Kidney glomerular epithelial cell (primary cell): ENCODE data around the gene HTR7.
"Not testable (repeated sequence)": the region's sequence is repeated elsewhere in the genome, so short reads cannot be mapped to it uniquely, and the experiment has no call there.

Experiments used
- DNase-seq: peaks from one replicate; lab custom pipeline; 2025; lab: John Stamatoyannopoulos, UW

The HTR7 gene

DNA sequence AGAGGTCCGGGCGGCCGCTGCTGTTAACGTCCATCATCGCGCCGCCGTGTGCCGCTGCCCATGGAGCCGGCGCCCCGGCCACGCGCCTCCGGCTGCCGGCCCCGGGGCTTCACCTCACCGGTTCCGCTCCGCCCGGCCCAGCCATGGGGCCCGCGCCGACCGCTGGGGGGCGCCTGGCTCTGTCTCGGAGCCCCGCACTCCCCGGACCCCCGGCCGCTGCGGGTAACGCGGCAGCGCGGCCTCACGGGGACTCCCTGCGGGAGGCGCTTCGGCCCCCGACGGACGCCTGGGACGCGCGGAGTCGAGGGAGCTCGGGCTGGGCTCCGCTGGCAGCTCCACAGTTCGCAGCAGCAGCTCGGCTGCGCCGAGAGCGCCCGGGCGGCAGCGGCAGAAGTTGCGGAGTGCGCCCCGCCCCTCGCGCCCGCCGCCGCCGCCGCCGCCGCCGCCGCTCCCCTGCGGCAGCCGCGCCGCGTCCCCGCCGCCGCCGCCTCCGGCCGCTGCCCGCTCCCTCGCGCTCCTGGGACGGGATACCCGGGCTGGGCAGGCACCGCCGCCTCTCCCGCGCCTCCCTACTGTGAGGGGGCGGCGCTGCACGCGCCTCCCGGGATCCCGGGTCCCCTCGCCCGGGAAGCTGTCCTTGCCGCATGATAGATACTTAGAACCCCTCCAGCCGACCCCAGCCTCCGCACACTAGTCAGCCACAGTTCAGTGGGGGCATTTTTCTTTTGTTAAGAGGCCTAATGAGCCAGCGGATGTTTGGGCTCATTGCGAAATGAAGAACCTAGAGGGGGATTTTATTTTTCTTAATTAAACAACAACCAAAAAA, at the start of gene HTR7:
Gene HTR7, minus strand, starts transcription at position 405 of the 826 bp plus-strand sequence. Its CDS starts 368 bp downstream, at position 37.
- DNase-seq, result no peak

DNA sequence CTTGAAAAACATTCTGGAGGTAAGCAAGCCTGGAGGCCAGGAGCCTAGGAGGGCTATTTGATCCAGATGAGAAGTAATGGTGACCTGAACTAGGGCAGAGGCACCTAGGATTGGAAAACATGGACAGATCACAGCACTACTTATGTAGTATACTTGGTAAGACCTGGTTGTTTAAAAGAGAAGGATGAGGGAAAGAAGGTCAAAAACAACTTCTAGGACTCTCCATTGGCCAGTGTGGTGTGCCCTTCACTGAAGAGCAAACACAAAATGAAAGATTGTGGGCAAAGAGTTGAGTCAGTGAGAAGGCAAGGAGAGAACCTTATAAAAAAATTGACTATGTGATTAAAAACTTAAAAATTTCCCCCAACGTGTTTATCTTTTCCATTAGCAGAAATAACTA, 48.8 kb upstream of the HTR7 start:
- no peak for DNase-seq

DNA sequence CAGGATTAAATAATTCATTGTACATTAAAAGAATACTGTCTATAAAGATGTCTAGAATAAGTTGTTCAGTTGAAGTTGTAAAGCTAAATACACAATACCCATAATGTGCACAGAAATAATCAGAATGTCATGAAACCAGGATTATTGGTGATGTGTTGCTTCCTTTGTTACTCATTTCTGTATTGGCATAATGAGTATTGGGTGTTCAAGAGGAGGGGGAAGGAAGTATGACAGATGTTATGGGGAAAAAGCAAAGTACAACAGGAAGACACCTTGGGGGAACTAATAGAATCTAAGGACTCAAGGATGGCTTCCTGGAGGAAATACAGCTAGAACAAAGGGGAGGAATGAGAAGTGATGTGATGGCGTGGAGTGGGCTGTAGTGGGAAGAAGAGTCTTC, 48.1 kb upstream of the HTR7 start:
- DNase-seq, result no peak

DNA sequence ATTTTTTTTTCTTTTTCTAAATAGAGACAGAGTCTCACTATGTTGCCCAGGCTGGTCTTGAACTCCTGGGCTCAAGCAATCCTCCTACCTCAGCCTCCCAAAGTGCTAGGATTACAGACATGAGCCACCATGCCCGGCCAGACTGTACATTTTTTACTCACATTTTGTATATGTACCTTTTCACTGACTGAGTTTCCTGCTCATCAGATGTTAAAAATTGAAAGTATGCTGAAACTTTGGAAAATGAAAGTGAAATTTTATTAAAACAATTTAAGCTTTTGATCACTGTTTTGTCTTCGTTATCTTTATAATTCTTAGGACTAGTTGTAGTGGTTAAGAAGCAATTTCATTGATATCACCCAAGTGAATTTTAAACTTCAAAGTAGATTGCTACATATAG, 39.1 kb upstream of the HTR7 start:
- not testable (repeated sequence) for DNase-seq

DNA sequence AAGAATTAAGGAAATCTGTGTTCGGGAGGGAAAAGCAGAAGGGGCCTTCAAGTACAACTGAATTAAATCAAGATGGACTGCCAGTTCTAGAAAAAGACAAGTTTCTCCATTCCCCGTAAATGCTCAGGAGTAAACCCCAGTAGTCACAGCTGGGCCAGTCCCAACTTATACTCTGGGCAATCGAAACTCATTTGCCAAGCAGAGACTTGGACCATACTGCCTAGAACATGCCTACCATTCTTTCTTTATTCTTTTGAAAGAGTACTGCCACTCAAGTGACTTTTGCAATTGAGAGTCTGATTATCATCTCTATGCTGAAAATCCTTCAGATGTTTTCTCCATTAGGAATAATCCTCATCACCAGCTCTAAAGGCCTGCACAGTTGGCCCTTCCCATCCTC, 35.4 kb upstream of the HTR7 start:
- DNase-seq, result no peak

DNA sequence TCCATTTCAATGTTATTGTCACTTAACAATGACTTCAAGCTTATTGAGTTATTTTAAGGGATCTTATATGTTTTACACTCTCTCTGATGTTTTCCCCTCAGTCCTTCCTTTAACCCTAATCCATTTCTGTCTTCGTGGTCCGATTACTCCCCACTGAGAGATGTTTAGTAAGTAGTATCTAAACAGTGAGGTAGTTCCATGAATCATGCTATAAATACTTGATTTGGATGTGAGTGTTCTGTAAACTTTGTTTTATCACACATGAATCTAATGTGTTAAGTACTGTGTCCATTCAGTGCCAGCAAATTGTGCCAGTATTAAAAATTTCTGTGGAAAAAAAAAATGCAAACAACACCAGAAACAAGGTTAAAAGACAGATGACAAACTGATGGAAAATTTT, 32.5 kb upstream of the HTR7 start:
- no peak for DNase-seq

DNA sequence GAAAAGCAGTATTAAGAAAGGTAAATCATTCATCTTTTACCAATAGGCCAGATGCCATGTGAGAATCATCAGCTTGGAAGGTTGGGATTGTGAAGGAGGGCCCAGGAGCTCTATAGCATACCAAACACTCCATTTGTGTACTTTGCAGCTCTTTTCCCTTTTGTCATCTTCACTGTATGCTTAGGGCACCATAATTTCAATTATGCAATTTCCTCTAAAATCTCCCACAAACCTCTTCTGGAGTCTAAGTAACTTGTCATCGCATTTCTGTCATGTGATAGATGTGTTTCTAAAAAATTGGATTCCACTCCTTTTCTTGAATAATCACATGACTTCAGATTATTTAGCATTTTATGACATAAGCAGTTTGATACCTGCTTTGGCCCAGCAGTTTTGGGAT, 31.8 kb upstream of the HTR7 start:
- no peak for DNase-seq

DNA sequence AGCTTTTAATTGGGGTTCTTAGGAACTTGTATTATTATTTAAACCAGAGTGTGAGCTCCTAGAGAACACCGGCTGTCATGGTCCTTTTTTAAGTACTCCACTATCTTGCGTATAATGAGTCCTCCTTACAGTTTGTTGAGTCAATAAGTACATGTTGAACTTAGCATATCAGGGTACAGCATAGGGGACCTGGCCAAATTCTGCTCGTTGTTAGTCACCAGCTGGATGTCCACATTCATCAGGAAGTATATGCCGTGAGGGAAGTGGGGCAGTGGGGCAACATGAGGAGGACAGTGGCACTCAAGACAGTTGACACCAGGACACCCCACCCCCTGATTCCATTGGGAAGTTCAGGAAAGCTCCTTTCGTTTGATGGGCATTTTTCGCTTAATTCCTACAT, 30.5 kb upstream of the HTR7 start:
- DNase-seq, result no peak

DNA sequence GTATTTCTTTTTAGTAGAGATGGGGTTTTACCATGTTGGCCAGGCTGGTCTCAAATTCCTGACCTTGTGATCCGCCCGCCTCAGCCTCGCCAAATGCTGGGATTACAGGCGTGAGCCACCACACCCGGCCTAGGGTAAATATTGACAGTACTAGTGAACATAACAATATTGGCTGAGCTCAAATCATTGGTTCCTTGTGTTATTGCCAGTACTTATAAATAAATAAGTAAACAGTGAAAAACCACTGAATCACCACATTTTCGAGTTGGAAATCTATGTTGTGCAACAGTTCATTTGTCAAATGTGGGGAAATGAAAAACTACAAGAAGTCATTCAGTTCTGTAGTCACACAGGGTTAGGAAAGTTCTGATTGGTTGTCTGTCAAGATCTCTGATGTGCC, 29.7 kb upstream of the HTR7 start:
- DNase-seq, result no peak

DNA sequence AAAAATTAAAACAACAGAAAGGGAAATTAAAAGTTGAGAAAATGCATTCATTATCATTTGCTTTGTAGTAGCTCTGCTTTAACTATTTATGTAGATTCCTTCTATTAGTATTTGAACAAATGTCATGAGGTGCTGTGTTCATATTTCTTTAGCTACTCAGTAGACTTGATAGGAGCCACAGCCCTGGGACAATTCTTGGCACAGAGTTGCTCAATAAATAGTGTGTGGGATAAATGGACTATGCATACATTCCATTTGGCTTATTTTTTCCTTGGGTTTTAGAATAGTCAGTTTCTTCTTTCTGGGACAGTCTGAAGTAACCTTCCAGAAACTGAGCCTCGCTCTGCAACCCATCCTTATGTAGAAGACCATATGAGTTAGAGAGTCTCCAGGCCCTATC, 27.3 kb upstream of the HTR7 start:
- DNase-seq, result no peak

DNA sequence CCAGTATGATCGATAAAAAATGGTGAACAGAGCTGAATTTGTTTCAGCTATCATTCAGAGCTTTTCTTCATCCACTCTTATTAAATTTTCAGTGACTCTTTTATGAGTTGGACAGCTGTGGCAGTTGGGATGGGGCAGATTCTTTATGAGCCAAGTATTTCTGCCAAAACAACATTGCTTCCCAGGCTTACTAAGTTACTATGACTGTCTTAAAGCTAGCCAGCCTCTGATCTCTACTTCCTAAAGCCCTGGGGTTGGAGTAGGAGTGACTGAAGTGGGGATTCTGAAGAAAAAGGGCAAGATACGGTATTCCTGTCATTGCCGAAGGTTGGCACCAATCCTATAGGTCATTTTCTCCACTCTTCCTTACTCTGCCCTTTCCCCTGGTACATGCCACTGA, 26.6 kb upstream of the HTR7 start:
- DNase-seq, result no peak

DNA sequence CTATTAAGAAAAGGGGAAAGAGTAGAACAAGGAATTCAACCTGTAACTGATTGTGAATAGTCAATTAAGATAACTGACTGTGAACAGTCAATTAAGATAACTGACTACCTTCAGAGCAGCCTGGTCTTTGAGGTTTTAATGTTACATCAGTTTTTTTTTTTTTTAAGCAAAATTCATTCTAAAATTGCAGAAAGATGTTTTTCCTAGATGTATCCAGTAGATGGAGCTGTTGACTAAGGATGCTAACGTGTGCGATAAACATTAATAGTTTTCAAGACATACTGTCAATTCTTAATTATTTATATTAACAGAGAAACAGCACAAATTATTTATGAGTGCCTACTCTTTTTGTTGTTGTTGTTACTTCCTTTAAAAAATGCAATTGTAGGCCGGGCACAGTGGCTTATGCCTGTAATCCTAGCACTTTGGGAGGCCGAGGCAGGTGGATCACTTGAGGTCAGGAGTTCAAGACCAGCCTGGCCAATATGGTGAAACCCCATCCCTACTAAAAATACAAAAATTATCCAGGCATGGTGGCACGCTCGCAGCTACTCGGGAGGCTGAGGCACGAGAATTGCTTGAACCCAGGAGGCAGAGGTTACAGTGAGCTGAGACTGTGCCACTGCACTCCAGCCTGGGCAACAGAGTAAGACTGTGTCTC, 22.4 kb upstream of the HTR7 start:
- DNase-seq, result peak; percentile 50

DNA sequence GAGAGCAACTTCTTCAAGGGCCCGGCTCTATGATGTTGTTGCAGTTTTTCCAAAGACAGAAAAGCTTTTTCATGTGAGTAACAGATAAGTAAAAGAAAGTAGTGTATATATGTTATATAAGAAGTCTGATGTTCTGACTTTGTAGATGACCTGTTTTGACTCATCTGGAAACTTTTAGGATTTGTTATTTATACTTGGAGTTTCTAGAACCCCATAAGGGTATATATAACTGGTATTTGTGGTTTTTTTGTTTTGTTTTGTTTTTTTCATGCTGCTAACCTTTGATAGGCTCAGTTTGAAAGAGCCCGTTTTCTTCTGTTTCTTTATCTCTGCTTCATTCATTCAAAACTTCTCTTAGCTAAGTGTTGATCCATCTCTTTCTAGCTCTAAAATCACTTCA, 21.2 kb upstream of the HTR7 start:
- no peak for DNase-seq

DNA sequence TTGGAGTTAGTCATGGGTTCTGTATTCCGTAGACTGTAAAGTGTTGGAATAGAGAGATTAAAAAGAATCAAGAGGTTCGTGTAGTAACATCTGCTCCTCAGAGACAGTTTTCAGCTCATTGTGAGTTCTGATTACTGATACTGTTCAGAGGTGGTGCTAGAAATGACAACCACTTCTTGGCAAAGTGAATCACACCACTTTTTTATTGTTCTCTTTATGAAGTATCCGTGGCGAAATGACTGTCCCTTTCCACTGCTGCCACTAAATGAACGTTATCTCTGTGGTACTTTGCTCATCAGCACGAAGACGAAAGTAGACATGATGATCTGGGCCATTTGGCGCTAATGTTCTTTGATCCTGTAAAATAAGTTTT, 14.8 kb upstream of the HTR7 start:
- no peak for DNase-seq

DNA sequence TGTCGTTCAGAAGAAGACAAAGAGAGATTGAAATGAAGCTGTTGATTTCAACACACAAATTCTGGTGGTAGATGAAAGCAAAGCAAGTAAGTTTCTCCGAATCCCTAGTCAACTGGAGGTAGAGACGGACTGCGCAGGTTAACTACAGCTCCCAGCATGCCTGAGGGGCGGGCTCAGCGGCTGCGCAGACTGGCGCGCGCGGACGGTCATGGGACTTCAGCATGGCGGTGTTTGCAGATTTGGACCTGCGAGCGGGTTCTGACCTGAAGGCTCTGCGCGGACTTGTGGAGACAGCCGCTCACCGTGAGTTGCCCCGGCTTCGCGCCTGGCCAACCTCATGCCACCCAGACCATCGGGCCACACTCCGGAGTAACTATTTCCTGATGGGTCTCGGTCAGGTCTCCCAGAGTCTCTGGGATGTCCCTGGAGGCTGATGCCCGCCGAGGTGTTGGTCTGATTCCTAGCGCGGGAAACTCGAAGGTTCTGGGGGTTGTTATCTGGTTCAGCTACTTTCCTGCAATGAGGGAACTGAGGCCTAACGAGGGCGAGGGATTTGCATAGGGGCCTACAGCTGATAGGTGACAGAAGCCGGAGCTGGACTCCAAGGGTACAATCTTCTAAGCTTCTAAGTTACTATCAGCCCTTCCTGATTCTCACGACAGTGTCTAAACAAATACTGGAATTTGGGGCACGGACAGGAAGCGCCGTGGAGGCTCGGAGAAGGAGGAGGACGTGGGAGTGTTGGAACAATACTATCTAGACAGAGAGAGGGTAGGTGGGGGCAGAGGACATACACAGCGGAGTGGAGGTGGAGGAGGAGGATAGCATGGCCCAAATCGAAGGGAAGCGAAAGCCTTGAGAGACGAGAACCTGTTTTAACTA, 14.2 kb upstream of the HTR7 start, which contains the start of gene RPP30:
Gene RPP30, plus strand, starts transcription at position 209 of the 882 bp plus-strand sequence. Its CDS starts 13 bp downstream, at position 222.
- peak; percentile 87 for DNase-seq

DNA sequence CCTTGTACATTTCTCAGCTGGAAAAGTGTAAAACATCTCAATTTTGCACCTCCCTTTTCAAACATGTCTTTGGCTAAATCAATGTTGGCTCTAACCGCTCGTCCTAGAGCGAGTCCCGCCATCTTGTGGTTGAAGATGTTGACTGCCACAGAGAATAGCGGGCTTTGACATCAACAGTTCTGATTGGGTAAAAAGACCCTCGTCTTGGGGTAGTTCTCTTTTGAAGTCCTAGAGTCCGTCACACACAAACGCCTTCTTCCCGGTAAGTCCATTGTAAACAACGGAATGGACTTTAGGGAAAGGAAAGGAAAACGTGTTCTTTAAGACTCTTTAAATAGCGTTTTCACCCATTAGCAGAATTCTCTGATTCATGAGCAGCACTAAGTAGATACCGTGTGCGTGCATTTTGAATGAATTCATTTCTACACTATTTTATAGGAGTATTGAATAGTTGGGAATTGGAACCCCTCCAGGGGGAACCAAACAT, 13.5 kb upstream of the HTR7 start:
- peak; percentile 39 for DNase-seq

DNA sequence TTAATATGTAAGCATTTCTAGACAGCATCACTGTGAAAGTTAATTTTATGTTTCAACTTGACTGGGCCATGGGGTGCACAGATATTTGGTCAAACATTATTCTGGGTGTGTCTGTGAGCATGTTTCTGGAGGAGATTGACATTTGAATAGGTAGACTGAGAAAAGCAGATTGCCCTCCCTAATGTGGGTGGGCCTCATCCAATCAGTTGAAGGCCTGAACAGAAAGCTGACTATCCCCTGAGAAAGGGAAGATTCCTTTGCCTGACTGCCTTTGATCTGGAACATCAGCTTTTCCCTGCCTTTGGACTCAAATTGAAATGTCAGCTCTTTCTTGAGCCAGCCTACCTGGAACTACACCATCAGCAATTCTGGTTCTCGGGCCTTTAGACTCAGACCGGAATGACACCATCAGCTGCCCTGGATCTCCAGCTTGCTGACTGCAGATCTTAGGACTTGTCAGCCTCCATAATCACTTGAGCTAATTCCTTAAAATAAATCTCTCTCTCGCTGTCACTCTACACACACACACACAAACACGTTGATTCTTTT, 8.3 kb upstream of the HTR7 start:
- DNase-seq, result no peak

DNA sequence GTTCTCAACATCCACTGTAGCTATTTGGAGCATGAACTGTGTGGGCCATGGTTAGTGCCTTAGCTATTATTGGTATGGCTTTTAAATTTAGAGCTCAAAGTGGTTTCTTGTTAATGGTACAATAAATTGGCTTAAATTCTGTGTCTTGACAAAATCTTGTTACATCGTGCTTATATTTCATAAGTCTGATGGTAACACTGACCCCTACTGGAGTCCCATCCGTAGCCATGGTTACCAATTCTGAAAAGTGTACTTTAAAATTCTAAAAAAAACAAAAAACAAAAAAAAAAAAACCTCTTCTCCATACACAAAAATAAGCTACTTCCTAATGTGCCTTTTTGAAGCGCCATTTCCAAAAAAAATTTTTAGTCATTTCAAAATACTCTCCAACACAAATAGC, 7.6 kb upstream of the HTR7 start:
- DNase-seq, result no peak

DNA sequence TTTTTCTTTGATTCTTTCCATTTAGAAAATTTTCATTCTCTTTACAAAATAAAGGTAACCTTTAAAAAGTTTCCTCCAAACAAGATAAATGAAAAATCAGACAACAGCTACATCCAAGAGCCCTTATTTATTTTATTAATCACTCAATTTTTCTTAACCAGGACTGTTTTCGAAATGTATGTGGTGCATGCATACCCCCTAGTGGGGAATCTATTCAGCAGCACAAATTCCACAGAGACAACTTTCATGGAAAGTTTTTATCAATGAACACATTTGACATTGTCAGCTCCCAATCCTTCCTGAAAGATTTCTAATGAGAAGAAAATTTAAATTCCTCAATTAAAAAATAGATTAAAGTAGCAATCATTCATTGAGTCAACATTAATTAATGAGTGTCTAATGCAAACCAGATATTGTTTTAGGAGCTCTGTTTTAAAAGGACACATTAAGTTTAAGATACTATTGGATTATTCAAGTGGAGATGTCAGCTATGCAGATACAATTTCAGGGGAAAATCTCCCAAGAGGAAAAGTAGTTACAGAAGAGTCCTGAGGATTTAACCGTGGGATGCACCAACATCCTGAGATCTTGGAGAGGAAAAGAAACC, 5.2 kb upstream of the HTR7 start:
- DNase-seq, result no peak

DNA sequence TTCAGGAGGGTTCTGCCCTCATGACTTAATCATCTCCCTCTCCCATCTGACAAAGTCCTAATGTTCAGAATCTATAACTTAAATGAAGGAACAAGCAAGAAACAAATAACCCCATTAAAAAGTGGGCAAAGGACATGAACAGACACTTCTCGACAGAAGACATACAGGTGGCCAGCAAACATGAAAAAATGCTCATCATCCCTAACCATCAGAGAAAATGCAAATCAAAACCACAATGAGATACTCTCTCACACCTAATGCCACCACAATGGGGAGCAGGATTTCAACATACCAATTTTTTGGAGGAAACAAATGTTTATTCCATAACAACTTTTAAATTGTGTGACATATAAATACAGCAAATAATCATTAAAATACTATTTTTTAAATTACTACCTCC, 3.0 kb upstream of the HTR7 start:
- DNase-seq, result no peak

DNA sequence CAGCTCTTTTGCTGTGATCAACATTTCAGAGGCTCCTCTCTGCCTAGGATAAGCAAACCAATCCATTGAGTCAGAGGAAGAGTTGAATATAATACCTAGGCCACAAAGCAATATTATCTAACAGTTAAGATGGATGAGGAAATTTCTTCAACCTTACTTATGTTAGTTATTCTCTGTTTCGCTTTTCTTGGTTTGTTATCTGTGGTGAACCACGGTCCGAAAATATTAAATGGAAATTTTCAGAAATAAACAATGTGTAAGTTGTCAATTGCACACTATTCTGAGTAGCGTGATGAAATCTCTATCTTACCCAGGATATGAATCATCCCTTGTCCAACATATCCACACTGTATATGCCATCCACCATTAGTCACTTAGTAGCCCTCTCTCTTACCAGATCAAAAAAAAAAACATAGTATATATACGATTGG, 1.5 kb upstream of the HTR7 start:
- no peak for DNase-seq
